IMR-90 (cell line): ENCODE results near the gene CDK1. TPM values are rescaled to one million over a fixed set of nuclear protein-coding genes. Genes with fewer than 3 reads are reported as not detected.

Experiments
- ATAC-seq: fragments of 200-7000 bp; cut with Tn5 transposase; 2 replicates; pipeline ENCODE4 v1.9.1; 2020; ENCODE audit warnings: low read depth, mild to moderate bottlenecking, moderate library complexity
- BruUV-seq: library from RNA; stranded (reverse); fragments of 400-500 nt; replicated peaks from 2 replicates; lab custom pipeline; 2021; lab: Mats Ljungman, UMichigan
- CTCF ChIA-PET: fragments of 300-600 bp; formaldehyde crosslinking; extraction: SDS; loops from one replicate; lab custom pipeline; 2021; ENCODE audit warnings: antibody characterized with exemption; lab: Yijun Ruan, JAX
- POLR2A ChIA-PET: fragments of 300-600 bp; sonication (Branson Sonifier 250); formaldehyde crosslinking; loops from one replicate; lab custom pipeline; 2022; ENCODE audit warnings: antibody characterized with exemption; ENCODE audit not compliant: unreplicated experiment; lab: Charles Lee
- DNase-seq: peaks from one replicate; pipeline ENCODE4 v3.0.0; 2013
- H2AFZ ChIP-seq: replicated peaks from 2 replicates; pipeline ENCODE3; 2013; ENCODE audit warnings: low read length, mild to moderate bottlenecking; ENCODE audit not compliant: poor library complexity
- H2AK5ac ChIP-seq: 2 replicates; pipeline ENCODE4 v1.6.1; 2013; ENCODE audit warnings: low read depth, low read length, inconsistent platforms
- H2AK9ac ChIP-seq: replicated peaks from 2 replicates; pipeline ENCODE3; 2013; ENCODE audit warnings: mild to moderate bottlenecking, low read depth, low read length, moderate library complexity; ENCODE audit not compliant: poor library complexity
- H2BK120ac ChIP-seq: 2 replicates; pipeline ENCODE4 v1.6.1; 2013; ENCODE audit warnings: low read depth, low read length, inconsistent platforms
- H2BK15ac ChIP-seq: 3 replicates; pipeline ENCODE4 v1.6.1; 2013; ENCODE audit warnings: low read depth, low read length, inconsistent platforms
- H2BK20ac ChIP-seq: 2 replicates; pipeline ENCODE4 v1.6.1; 2013; ENCODE audit warnings: low read depth, mild to moderate bottlenecking, inconsistent platforms, low read length, moderate library complexity
- H2BK5ac ChIP-seq: 2 replicates; pipeline ENCODE4 v1.6.1; 2013; ENCODE audit warnings: mild to moderate bottlenecking, low read depth, low read length, inconsistent platforms; ENCODE audit not compliant: poor library complexity, severe bottlenecking
- H3K14ac ChIP-seq: replicated peaks from 2 replicates; pipeline ENCODE4 v1.6.1; 2013; ENCODE audit warnings: low read depth, low read length, inconsistent platforms
- H3K18ac ChIP-seq: 2 replicates; pipeline ENCODE4 v1.6.1; 2013; ENCODE audit warnings: low read depth, low read length, control low read depth
- H3K23ac ChIP-seq: 2 replicates; pipeline ENCODE4 v1.6.1; 2013; ENCODE audit warnings: low read depth, low read length, inconsistent platforms
- H3K27ac ChIP-seq: 2 replicates; pipeline ENCODE4 v1.5.1; 2013; ENCODE audit warnings: mild to moderate bottlenecking, control low read depth, low read length; ENCODE audit not compliant: insufficient read depth
- H3K27me3 ChIP-seq: 2 replicates; pipeline ENCODE4 v1.6.1; 2013; ENCODE audit warnings: low read length; ENCODE audit not compliant: control insufficient read depth, insufficient read depth
- H3K36me3 ChIP-seq: 2 replicates; pipeline ENCODE4 v1.6.1; 2013; ENCODE audit warnings: low read length, mixed read lengths; ENCODE audit not compliant: control insufficient read depth, insufficient read depth
- H3K4ac ChIP-seq: 2 replicates; pipeline ENCODE4 v1.6.1; 2013; ENCODE audit warnings: low read depth, low read length, inconsistent platforms
- H3K4me1 ChIP-seq: 2 replicates; pipeline ENCODE4 v1.6.1; 2013; ENCODE audit warnings: low read length, mixed read lengths; ENCODE audit not compliant: control insufficient read depth, insufficient read depth
- H3K4me2 ChIP-seq: 2 replicates; pipeline ENCODE4 v1.6.1; 2013; ENCODE audit warnings: low read depth, mild to moderate bottlenecking, control low read depth, low read length, moderate library complexity
- H3K4me3 ChIP-seq: 2 replicates; pipeline ENCODE4 v1.5.1; 2013; ENCODE audit warnings: low read depth, mild to moderate bottlenecking, control low read depth, low read length, moderate library complexity; ENCODE audit not compliant: insufficient read depth
- H3K56ac ChIP-seq: 2 replicates; pipeline ENCODE4 v1.6.1; 2013; ENCODE audit warnings: low read length, inconsistent platforms; ENCODE audit not compliant: insufficient read depth; ENCODE audit errors: extremely low read depth
- H3K79me1 ChIP-seq, 2 experiments: 2 replicates each; pipeline ENCODE4 v1.6.1; 2013; ENCODE audit warnings: low read length in 2 of 2, inconsistent platforms in 1 of 2, low read depth in 1 of 2
- H3K9ac ChIP-seq: 2 replicates; pipeline ENCODE4 v1.6.1; 2013; ENCODE audit warnings: low read depth, low read length, control low read depth
- H3K9me1 ChIP-seq: 2 replicates; pipeline ENCODE4 v1.6.1; 2013; ENCODE audit warnings: low read length, inconsistent platforms; ENCODE audit not compliant: insufficient read depth
- H3K9me3 ChIP-seq: 2 replicates; pipeline ENCODE4 v1.6.1; 2013; ENCODE audit warnings: low read length; ENCODE audit not compliant: control insufficient read depth, insufficient read depth
- H4K20me1 ChIP-seq: 2 replicates; pipeline ENCODE4 v1.6.1; 2013; ENCODE audit warnings: low read length, inconsistent platforms; ENCODE audit not compliant: insufficient read depth
- H4K5ac ChIP-seq: 2 replicates; pipeline ENCODE4 v1.6.1; 2013; ENCODE audit warnings: mild to moderate bottlenecking, low read depth, low read length, control low read depth
- H4K8ac ChIP-seq, 2 experiments: 2 replicates each; pipeline ENCODE4 v1.6.1; 2013; ENCODE audit warnings: low read depth in 2 of 2, low read length in 2 of 2, control low read depth in 1 of 2, inconsistent platforms in 1 of 2
- H4K91ac ChIP-seq: 2 replicates; pipeline ENCODE4 v1.6.1; 2013; ENCODE audit warnings: low read depth, low read length, inconsistent platforms; ENCODE audit not compliant: insufficient read depth
- BHLHE40 ChIP-seq: fragments of 150-350 bp; IDR thresholded peaks from 2 replicates; pipeline ENCODE4 v1.6.1; 2016; ENCODE audit warnings: mild to moderate bottlenecking, low read depth, low read length
- CEBPB ChIP-seq: IDR thresholded peaks from 2 replicates; pipeline ENCODE4 v1.6.1; 2012; ENCODE audit warnings: low read depth, low read length, improper control_type of control experiment
- CHD1 ChIP-seq: IDR thresholded peaks from 2 replicates; pipeline ENCODE4 v1.6.1; 2012; ENCODE audit warnings: low read depth, low read length, improper control_type of control experiment
- FOS ChIP-seq: fragments of 150-350 bp; IDR thresholded peaks from 2 replicates; pipeline ENCODE4 v1.6.1; 2016; ENCODE audit warnings: low read depth, low read length
- MAFK ChIP-seq: IDR thresholded peaks from 2 replicates; pipeline ENCODE4 v1.6.1; 2012; ENCODE audit warnings: low read depth, low read length, improper control_type of control experiment
- MAZ ChIP-seq: IDR thresholded peaks from 2 replicates; pipeline ENCODE4 v1.6.1; 2012; ENCODE audit warnings: low read depth, mild to moderate bottlenecking, low read length, improper control_type of control experiment, moderate library complexity, borderline replicate concordance
- MXI1 ChIP-seq: IDR thresholded peaks from 2 replicates; pipeline ENCODE4 v1.6.1; 2012; ENCODE audit warnings: low read depth, mild to moderate bottlenecking, low read length, moderate library complexity, borderline replicate concordance
- NFE2L2 ChIP-seq: fragments of 150-350 bp; IDR thresholded peaks from 2 replicates; pipeline ENCODE4 v1.6.1; 2016; ENCODE audit warnings: low read depth, mild to moderate bottlenecking, low read length
- POLR2A ChIP-seq: IDR thresholded peaks from 2 replicates; pipeline ENCODE4 v1.6.1; 2012; ENCODE audit warnings: mild to moderate bottlenecking, low read depth, low read length
- RAD21 ChIP-seq: IDR thresholded peaks from 2 replicates; pipeline ENCODE4 v1.6.1; 2012; ENCODE audit warnings: low read length, improper control_type of control experiment
- RCOR1 ChIP-seq: IDR thresholded peaks from 2 replicates; pipeline ENCODE4 v1.6.1; 2012; ENCODE audit warnings: mild to moderate bottlenecking, low read length, improper control_type of control experiment; ENCODE audit not compliant: insufficient replicate concordance
- RFX5 ChIP-seq: IDR thresholded peaks from 2 replicates; pipeline ENCODE4 v1.8.0; 2012; ENCODE audit warnings: low read depth, mild to moderate bottlenecking, low read length, moderate library complexity
- SMC3 ChIP-seq: fragments of 150-350 bp; IDR thresholded peaks from 2 replicates; pipeline ENCODE4 v1.6.1; 2016; ENCODE audit warnings: low read depth, mild to moderate bottlenecking, antibody characterized with exemption, low read length, moderate library complexity
- whole genome bisulfite sequencing, 2 experiments: methylation state at CpG; one replicate each; pipeline versions ENCODE4 v1.1.5 to v1.1.7; 2013; ENCODE audit warnings: missing lambda C conversion rate in 2 of 2; ENCODE audit not compliant: insufficient read length in 1 of 2; ENCODE audit errors: extremely low coverage in 2 of 2; 5-methylcytosine and 5-hydroxymethylcytosine counted together
- dilution Hi-C: fragments of 300-500 bp; cut with HindIII; formaldehyde crosslinking; loops from one replicate; pipeline ENCODE4 v1.14.3; 2018; ENCODE audit warnings: low sequenced_read_pairs; ENCODE audit not compliant: unreplicated experiment
- in situ Hi-C: fragments of 300-500 bp; cut with MboI; formaldehyde crosslinking; loops from 3 replicates; pipeline ENCODE4 v1.14.3; 2019; ENCODE audit warnings: low sequenced_read_pairs, inconsistent platforms, mixed read lengths
- intact Hi-C: fragments of 100-400 bp; cut with micrococcal nuclease; formaldehyde crosslinking; loops from 2 replicates; pipeline ENCODE4 v1.10.0; 2022
- polyA plus RNA-seq, 3 experiments: library from polyadenylated mRNA; depleted of rRNA; stranded (reverse); fragments of >200 nt; gene quantifications; 2 replicates each; pipeline ENCODE4 v1.2.3, GENCODE V29; 2012; ENCODE audit warnings: low replicate concordance in 1 of 3
- total RNA-seq: library from RNA; depleted of rRNA; stranded (reverse); fragments of >200 nt; gene quantifications from 2 replicates; pipeline ENCODE4 v1.2.3, GENCODE V29; 2012
- TF ChIP-seq, protein P1 (sequence below): fragments of 150-350 bp; IDR thresholded peaks from 2 replicates; pipeline ENCODE4 v1.6.1; 2016; ENCODE audit warnings: low read depth, mild to moderate bottlenecking, low read length, moderate library complexity, borderline replicate concordance
- TF ChIP-seq, protein P2 (sequence below): conservative IDR thresholded peaks from 2 replicates; pipeline ENCODE4 v1.5.1; 2012; ENCODE audit warnings: mild to moderate bottlenecking, low read depth, low read length, improper control_type of control experiment
- TF ChIP-seq, protein P3 (sequence below): fragments of 150-350 bp; IDR thresholded peaks from 2 replicates; pipeline ENCODE4 v1.6.1; 2017; ENCODE audit warnings: mild to moderate bottlenecking, antibody characterized with exemption, low read length, low read depth

The CDK1 gene
- total and polyA plus RNA-seq, 2 of the 4 experiments (the other 2 are of a cell fraction): 21.9 to 28.1 TPM

DNA sequence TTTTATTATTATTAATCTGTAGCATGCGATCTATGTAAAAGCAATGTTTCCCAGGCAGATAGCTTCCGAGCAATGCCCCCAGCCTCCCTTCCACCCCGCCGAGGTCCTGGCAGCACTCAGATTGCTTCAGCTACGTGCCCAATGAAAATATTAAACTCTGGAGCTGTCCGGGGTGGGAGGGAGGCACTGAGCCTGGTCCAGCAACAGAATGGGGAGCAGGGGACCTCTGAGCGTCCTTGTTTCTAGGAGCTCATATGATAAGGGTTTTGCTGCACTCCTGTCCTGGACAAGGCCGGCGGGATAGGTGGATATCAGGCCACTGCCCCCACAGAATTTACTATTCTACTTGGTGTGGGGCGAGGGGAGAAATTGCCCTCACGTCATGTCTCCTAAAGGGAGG, 44.5 kb upstream of the CDK1 start:
- Histone ChIP-seq H3K18ac (no peak overlapping the region), H3K9me1 (no peaks in the 10 kb centered on the region), H3K4ac (no peak overlapping the region), H2BK15ac (no peak overlapping the region), H3K79me1 (no peaks in the 10 kb centered on the region), H3K4me1 (0 out of 2 replicates have a peak, but pooled peaks cover 2% of the 10 kb centered on the region), H4K8ac (no peak overlapping the region), H3K27me3 (peaks cover 53% of the 10 kb centered on the region), H3K23ac (no peak overlapping the region), H3K9ac (no peak overlapping the region), H3K4me2 (no peak overlapping the region), H3K56ac (no peak overlapping the region), H4K20me1 (no peaks in the 10 kb centered on the region), H2BK5ac (no peak overlapping the region), H2AK9ac (no peak overlapping the region), H2BK120ac (no peak overlapping the region), H4K91ac (no peak overlapping the region), H3K27ac (no peak overlapping the region), H2BK20ac (no peak overlapping the region), H3K36me3 (no peaks in the 10 kb centered on the region), H4K5ac (no peak overlapping the region), H2AFZ (no peak overlapping the region), H3K4me3 (no peak overlapping the region), H2AK5ac (no peak overlapping the region), H3K14ac (no peak overlapping the region), H3K9me3 (no peaks in the 10 kb centered on the region)
- no TSS peak for BruUV-seq
- POLR2A ChIA-PET: no interaction called here
- ATAC-seq (no peak), DNase-seq (no peak)
- in situ Hi-C loops (no loop called here), dilution Hi-C loops (no loop called here), intact Hi-C loops (no loop called here)
- CTCF ChIA-PET: no interaction called here
- 20% methylated on average over 1 of the region's 11 CpGs; no CpG with 5 or more reads in 1 of the 2 experiments for WGBS, 2 experiments
- TF ChIP-seq CHD1 (no peak), BHLHE40 (no peak), MXI1 (no peak), SMC3 (no peak), RFX5 (no peak), MAZ (no peak), FOS (no peak), CEBPB (no peak), NFE2L2 (no peak), RAD21 (no peak), POLR2A (no peak), MAFK (no peak), RCOR1 (no peak)
- TF ChIP-seq, protein P1, sequence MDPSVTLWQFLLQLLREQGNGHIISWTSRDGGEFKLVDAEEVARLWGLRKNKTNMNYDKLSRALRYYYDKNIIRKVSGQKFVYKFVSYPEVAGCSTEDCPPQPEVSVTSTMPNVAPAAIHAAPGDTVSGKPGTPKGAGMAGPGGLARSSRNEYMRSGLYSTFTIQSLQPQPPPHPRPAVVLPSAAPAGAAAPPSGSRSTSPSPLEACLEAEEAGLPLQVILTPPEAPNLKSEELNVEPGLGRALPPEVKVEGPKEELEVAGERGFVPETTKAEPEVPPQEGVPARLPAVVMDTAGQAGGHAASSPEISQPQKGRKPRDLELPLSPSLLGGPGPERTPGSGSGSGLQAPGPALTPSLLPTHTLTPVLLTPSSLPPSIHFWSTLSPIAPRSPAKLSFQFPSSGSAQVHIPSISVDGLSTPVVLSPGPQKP: no peak
- TF ChIP-seq, protein P2, sequence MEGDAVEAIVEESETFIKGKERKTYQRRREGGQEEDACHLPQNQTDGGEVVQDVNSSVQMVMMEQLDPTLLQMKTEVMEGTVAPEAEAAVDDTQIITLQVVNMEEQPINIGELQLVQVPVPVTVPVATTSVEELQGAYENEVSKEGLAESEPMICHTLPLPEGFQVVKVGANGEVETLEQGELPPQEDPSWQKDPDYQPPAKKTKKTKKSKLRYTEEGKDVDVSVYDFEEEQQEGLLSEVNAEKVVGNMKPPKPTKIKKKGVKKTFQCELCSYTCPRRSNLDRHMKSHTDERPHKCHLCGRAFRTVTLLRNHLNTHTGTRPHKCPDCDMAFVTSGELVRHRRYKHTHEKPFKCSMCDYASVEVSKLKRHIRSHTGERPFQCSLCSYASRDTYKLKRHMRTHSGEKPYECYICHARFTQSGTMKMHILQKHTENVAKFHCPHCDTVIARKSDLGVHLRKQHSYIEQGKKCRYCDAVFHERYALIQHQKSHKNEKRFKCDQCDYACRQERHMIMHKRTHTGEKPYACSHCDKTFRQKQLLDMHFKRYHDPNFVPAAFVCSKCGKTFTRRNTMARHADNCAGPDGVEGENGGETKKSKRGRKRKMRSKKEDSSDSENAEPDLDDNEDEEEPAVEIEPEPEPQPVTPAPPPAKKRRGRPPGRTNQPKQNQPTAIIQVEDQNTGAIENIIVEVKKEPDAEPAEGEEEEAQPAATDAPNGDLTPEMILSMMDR: no peak
- TF ChIP-seq, protein P3, sequence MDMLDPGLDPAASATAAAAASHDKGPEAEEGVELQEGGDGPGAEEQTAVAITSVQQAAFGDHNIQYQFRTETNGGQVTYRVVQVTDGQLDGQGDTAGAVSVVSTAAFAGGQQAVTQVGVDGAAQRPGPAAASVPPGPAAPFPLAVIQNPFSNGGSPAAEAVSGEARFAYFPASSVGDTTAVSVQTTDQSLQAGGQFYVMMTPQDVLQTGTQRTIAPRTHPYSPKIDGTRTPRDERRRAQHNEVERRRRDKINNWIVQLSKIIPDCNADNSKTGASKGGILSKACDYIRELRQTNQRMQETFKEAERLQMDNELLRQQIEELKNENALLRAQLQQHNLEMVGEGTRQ: no peak
